ENCODE measurements around the gene GOLGA6D. TPM values are rescaled to one million over a fixed set of nuclear protein-coding genes. Genes with fewer than 3 reads are reported as not detected.

Gene GOLGA6D
- total RNA-seq, 1 experiment from 2014 or later = 2.6 TPM

- TF ChIP-seq TP53 (CRISPR knock-in tag; IDR thresholded peaks at IDR 0.05) (no peak), CBFB (CRISPR knock-in tag; IDR thresholded peaks at IDR 0.05; ENCODE audit: low read depth) (no peak), PREB (CRISPR knock-in tag; IDR thresholded peaks at IDR 0.05; ENCODE audit: borderline replicate concordance) (no peak), JUN (CRISPR knock-in tag; IDR thresholded peaks at IDR 0.05) (no peak), CREB1 (CRISPR knock-in tag; IDR thresholded peaks at IDR 0.05) (no peak), ZNF121 (CRISPR knock-in tag; IDR thresholded peaks at IDR 0.05) (no peak), RORB (CRISPR knock-in tag; IDR thresholded peaks at IDR 0.05) (no peak), FOXP1 (CRISPR knock-in tag; IDR thresholded peaks at IDR 0.05; ENCODE audit: borderline replicate concordance) (no peak)
Observed at GRCh38 chr15:75235051-75235673, 47.5 kb upstream of the GOLGA6D start (continued).

GRCh38 chr15:75235760-75236729, 46.6 kb upstream of the GOLGA6D start:
- TF ChIP-seq ZNF532 (CRISPR knock-in tag; IDR thresholded peaks at IDR 0.05; ENCODE audit: borderline replicate concordance) (no peak), ZNF512 (CRISPR knock-in tag; IDR thresholded peaks at IDR 0.05; ENCODE audit: borderline replicate concordance) (no peak), EMX1 (CRISPR knock-in tag; IDR thresholded peaks at IDR 0.05) (no peak), SMAD3 (CRISPR knock-in tag; IDR thresholded peaks at IDR 0.05; ENCODE audit: borderline replicate concordance) (no peak), ETV6 (CRISPR knock-in tag; IDR thresholded peaks at IDR 0.05) (no peak), TEAD1 (CRISPR knock-in tag; IDR thresholded peaks at IDR 0.05) (no peak), ZNF232 (CRISPR knock-in tag; IDR thresholded peaks at IDR 0.05) (no peak), FOXP1 (CRISPR knock-in tag; IDR thresholded peaks at IDR 0.05; ENCODE audit: borderline replicate concordance) (no peak), NR2C2 (CRISPR knock-in tag; IDR thresholded peaks at IDR 0.05) (no peak)
- POLR2A ChIA-PET = no interaction called here
- CTCF ChIA-PET = no interaction called here
- Mint-ChIP-seq H3K27me3 (ENCODE audit: low read depth) (peaks cover 30% of the 10 kb centered on the region), H3K36me3 (no peaks in the 10 kb centered on the region), H3K27ac (no peak overlapping the region), H3K9me3 (no peaks in the 10 kb centered on the region), H3K4me3 (no peak overlapping the region), H3K4me1 (peaks cover 10% of the 10 kb centered on the region; the same call in 1 of the 2 replicates)
- DNase-seq (ENCODE audit: low spot score) (peak; percentile 10), ATAC-seq (no peak)
